ENCODE results near the gene TSGA10IP.

The TSGA10IP gene

GRCh38 chr11:65918211-65919140 is 26.8 kb upstream of the TSGA10IP start, which contains the start of gene C11orf68:
Gene C11orf68 (minus strand): TSS chr11:65919062. CDS start chr11:65919031, 31 bp downstream.
- DNase-seq = no peak

GRCh38 chr11:65919141-65919572 is 26.1 kb upstream of the TSGA10IP start, which contains the start of gene DRAP1:
Gene DRAP1 (plus strand): TSS chr11:65919426. CDS start chr11:65919502, 76 bp downstream.
- DNase-seq = peak; percentile 99

GRCh38 chr11:65919573-65920371 is 25.5 kb upstream of the TSGA10IP start:
- no peak for DNase-seq

- no peak for DNase-seq
Measured at GRCh38 chr11:65920372-65920802, 24.9 kb upstream of the TSGA10IP start.

GRCh38 chr11:65921033-65921555 is 24.2 kb upstream of the TSGA10IP start:
- DNase-seq = no peak

GRCh38 chr11:65921876-65922275 is 23.4 kb upstream of the TSGA10IP start:
- DNase-seq = no peak

- DNase-seq = no peak
Measured at GRCh38 chr11:65922565-65922964, 22.7 kb upstream of the TSGA10IP start.

GRCh38 chr11:65925397-65925796 is 19.9 kb upstream of the TSGA10IP start:
- no peak for DNase-seq

GRCh38 chr11:65927904-65928397 is 17.3 kb upstream of the TSGA10IP start:
- DNase-seq = no peak

- DNase-seq = no peak
Measured at GRCh38 chr11:65928667-65929066, 16.6 kb upstream of the TSGA10IP start.

GRCh38 chr11:65931773-65932557 is 13.3 kb upstream of the TSGA10IP start:
- no peak for DNase-seq

- no peak for DNase-seq
Measured at GRCh38 chr11:65932558-65932919, 12.7 kb upstream of the TSGA10IP start.

- no peak for DNase-seq
Measured at GRCh38 chr11:65934014-65934413, 11.3 kb upstream of the TSGA10IP start.

GRCh38 chr11:65937766-65938165 is 7.5 kb upstream of the TSGA10IP start:
- no peak for DNase-seq

- no peak for DNase-seq
Measured at GRCh38 chr11:65941720-65942310, 3.5 kb upstream of the TSGA10IP start.

GRCh38 chr11:65942531-65942930 is 2.7 kb upstream of the TSGA10IP start:
- no peak for DNase-seq

GRCh38 chr11:65944191-65944590 is 1.1 kb upstream of the TSGA10IP start:
- DNase-seq = no peak

GRCh38 chr11:65944767-65945166 is 513 bp upstream of the TSGA10IP start:
- no peak for DNase-seq

- no peak for DNase-seq
Measured at GRCh38 chr11:65945941-65946558, 770 bp downstream of the TSGA10IP start.

GRCh38 chr11:65946655-65947054 is 1.4 kb downstream of the TSGA10IP start:
- DNase-seq = no peak

- no peak for DNase-seq
Measured at GRCh38 chr11:65947133-65947532, 1.9 kb downstream of the TSGA10IP start.
